Naive B cell (primary cell): ENCODE results near the gene PDGFC. TPM values are rescaled to one million over a fixed set of nuclear protein-coding genes. Genes with fewer than 3 reads are reported as not detected.
A peak's percentile ranks its signal among the peaks of the same experiment; 100 is the strongest.

Experiments used
- ATAC-seq, 2 donors: fragments of 150-1000 bp; cut with Tn5 transposase; 2 replicates each; pipeline ENCODE4 v1.10.0; 2021; ENCODE audit warnings: low read depth in 2 of 2, mild to moderate bottlenecking in 2 of 2, moderate library complexity in 2 of 2
- DNase-seq: peaks from one replicate; pipeline ENCODE4 v3.0.0; 2022
- H3K27ac Mint-ChIP-seq, 6 donors: one replicate each; pipeline ENCODE4 v1.8.0; 2020 to 2022; ENCODE audit warnings: mild to moderate bottlenecking in 6 of 6, mixed read lengths in 6 of 6, moderate library complexity in 5 of 6, inconsistent platforms in 2 of 6
- H3K27me3 Mint-ChIP-seq, 3 donors: one replicate each; pipeline ENCODE4 v1.8.0; 2021 to 2022; ENCODE audit warnings: mixed read lengths in 3 of 3, mild to moderate bottlenecking in 1 of 3
- H3K36me3 Mint-ChIP-seq, 2 donors: one replicate each; pipeline ENCODE4 v1.8.0; 2020 to 2022; ENCODE audit warnings: mixed read lengths in 2 of 2, inconsistent platforms in 1 of 2, mild to moderate bottlenecking in 1 of 2
- H3K4me1 Mint-ChIP-seq, 3 donors: one replicate each; pipeline ENCODE4 v1.8.0; 2020 to 2022; ENCODE audit warnings: mixed read lengths in 3 of 3, inconsistent platforms in 1 of 3, mild to moderate bottlenecking in 1 of 3, moderate library complexity in 1 of 3
- H3K4me3 Mint-ChIP-seq, 8 donors: one replicate each; pipeline ENCODE4 v1.8.0; 2020 to 2022; ENCODE audit warnings: mild to moderate bottlenecking in 8 of 8, mixed read lengths in 8 of 8, moderate library complexity in 8 of 8, inconsistent platforms in 2 of 8
- H3K9me3 Mint-ChIP-seq, 7 donors: one replicate each; pipeline ENCODE4 v1.8.0; 2020 to 2022; ENCODE audit warnings: mixed read lengths in 7 of 7, mild to moderate bottlenecking in 5 of 7, inconsistent platforms in 2 of 7, moderate library complexity in 1 of 7
- polyA plus RNA-seq, 6 donors: library from polyadenylated mRNA; unstranded; fragments of 300-500 nt; fragmentation: Illumina TruSeq; gene quantifications; one replicate each; pipeline ENCODE4 v1.2.3, GENCODE V29; 2021; ENCODE audit warnings: low read depth in 6 of 6

Gene PDGFC
- polyA plus RNA-seq, 6 donors from 2014 or later = 0.17 to 0.45 TPM; not detected in 4

DNA sequence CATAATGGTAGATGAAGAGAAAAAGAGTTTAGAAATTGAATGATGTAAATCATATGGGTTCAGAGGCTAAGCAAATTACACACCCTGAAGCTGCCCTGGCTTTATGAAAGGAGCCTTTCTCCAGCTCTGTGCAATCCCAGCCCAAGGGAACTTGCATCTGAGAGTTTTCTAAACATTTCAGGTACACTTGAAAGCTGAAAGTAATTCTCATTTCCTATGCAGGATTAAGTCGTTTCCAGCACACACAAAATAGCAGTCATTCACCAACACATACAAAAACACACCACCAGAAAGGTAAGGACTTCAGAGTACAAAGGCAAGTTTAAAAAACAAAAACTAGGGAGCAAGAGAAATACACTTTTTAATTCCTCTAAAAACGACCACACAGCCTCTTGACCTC, 1.7 kb downstream of the PDGFC start:
- no peak for DNase-seq
- peak overlapping the region in 1 of 6 donors; percentile 4 for H3K27ac Mint-ChIP-seq
- no peak for ATAC-seq
- H3K9me3 Mint-ChIP-seq = peaks cover 0 to 15% (median 0%) of the 10 kb centered on the region in 7 donors
- no peaks in the 10 kb centered on the region for H3K36me3 Mint-ChIP-seq
- H3K4me3 Mint-ChIP-seq = peak overlapping the region in 4 of 8 donors; percentile 57 to 85 (median 76)
- H3K27me3 Mint-ChIP-seq = peaks cover 46 to 63% (median 61%) of the 10 kb centered on the region in 3 donors
- peaks cover 11 to 20% (median 16%) of the 10 kb centered on the region in 3 donors for H3K4me1 Mint-ChIP-seq

DNA sequence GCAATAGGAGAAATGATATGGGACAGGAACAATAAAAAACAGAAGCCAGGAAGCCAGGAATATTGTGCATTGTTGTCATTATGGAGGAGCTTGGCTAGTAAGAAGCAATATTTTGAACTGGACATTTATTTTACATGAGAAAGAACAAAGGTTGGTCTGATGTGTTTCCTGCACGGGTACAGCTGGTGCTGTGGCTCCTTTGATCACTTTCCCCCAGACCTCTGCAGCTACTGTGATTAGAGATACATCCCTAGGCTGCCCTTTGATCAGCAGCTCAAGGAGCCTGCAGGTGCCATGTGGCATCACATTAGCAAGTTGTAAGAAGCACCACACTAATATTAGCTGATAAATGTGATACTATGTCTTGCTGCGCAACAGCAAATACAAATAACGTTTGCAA, 2.5 kb downstream of the PDGFC start:
- no peak overlapping the region for H3K4me3 Mint-ChIP-seq

DNA sequence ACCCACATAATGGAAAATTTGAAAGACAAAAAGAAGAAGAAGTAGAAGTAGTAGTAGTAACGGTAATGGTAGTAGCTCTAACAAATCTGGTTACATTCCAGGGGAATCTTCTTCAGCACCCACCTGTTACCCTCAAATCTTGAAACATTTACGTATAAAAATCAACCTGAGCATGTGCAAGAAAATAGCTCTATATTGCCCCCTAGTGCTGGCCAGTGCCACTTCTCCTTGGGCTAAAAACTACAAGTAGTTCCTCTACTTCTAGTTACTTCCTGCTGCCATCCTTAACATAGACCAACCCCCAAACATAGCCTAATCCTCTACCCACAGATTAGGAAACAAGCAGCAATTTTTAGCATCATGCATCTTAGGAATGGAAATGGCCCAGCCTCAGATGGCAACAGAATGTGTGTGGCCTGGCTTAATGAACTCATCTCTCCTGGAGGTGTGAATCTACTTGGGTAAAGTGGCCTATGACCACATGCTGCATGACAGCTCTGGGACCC, 3.1 kb downstream of the PDGFC start:
- Mint-ChIP-seq H3K27ac (no peak overlapping the region), H3K27me3 (peaks cover 35 to 52% (median 49%) of the 10 kb centered on the region in 3 donors), H3K9me3 (peaks cover 0 to 15% (median 0%) of the 10 kb centered on the region in 7 donors), H3K4me1 (peaks cover 11 to 20% (median 16%) of the 10 kb centered on the region in 3 donors), H3K4me3 (peak overlapping the region in 1 of 8 donors; percentile 54), H3K36me3 (no peaks in the 10 kb centered on the region)
- peak; percentile 27 to 59 for ATAC-seq
- peak; percentile 24 for DNase-seq

More for the DNA sequence above, 2.5 kb downstream of the PDGFC start:
- no peak for ATAC-seq
- Mint-ChIP-seq H3K9me3 (peaks cover 0 to 15% (median 0%) of the 10 kb centered on the region in 7 donors), H3K27ac (no peak overlapping the region), H3K36me3 (no peaks in the 10 kb centered on the region), H3K4me1 (peaks cover 11 to 20% (median 16%) of the 10 kb centered on the region in 3 donors), H3K27me3 (peaks cover 40 to 57% (median 54%) of the 10 kb centered on the region in 3 donors)
- no peak for DNase-seq

DNA sequence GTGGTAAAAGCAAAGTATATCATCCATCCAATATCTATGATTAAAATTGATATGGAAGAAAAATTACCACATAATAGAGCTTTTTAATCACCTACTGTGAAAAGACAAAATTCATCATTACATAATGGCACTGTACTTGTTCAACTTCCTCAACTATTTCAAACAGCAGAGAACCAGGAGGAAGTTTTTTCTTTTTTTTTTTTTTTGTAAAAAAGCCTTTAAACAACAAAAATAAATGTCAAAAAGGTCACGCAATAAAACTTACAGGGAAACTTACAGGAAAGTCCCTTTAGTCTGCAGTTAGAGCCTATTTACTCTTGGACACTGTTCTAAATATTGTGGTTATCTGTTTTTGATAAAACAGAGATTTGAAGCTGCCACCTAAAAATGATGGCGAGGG, 4.8 kb downstream of the PDGFC start:
- ATAC-seq (no peak), DNase-seq (no peak)
- no peaks in the 10 kb centered on the region for H3K36me3 Mint-ChIP-seq
- no peak overlapping the region for H3K27ac Mint-ChIP-seq
- H3K27me3 Mint-ChIP-seq = peaks cover 26 to 39% (median 38%) of the 10 kb centered on the region in 3 donors
- peaks cover 11 to 14% (median 11%) of the 10 kb centered on the region in 3 donors for H3K4me1 Mint-ChIP-seq
- H3K4me3 Mint-ChIP-seq = no peak overlapping the region
- H3K9me3 Mint-ChIP-seq = peaks cover 0 to 15% (median 0%) of the 10 kb centered on the region in 7 donors

DNA sequence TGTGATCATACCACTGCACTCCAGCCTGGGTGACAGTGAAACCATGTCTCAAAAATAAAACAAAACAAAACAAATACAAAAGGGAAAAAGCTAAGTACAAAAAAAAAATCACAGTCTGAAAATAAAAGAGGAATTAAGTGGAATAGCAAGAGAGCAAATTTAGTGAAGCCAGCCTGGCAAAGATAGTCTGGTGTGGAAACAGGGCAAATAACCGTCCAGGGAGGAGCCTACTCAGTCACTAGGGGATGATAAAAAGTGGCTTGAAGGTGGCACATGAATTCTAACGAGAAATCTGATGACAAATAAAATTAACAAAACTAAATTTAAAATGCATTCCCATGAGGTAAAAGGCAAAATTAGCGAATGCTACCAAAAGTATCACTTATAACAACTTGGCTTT, 8.2 kb downstream of the PDGFC start:
- no peaks in the 10 kb centered on the region for H3K36me3 Mint-ChIP-seq
- DNase-seq (no peak), ATAC-seq (no peak)
- peaks cover 3 to 17% (median 11%) of the 10 kb centered on the region in 3 donors for H3K27me3 Mint-ChIP-seq
- no peak overlapping the region for H3K27ac Mint-ChIP-seq
- H3K9me3 Mint-ChIP-seq = peaks cover 0 to 7% (median 0%) of the 10 kb centered on the region in 7 donors
- H3K4me1 Mint-ChIP-seq = no peaks in the 10 kb centered on the region
- no peak overlapping the region for H3K4me3 Mint-ChIP-seq

DNA sequence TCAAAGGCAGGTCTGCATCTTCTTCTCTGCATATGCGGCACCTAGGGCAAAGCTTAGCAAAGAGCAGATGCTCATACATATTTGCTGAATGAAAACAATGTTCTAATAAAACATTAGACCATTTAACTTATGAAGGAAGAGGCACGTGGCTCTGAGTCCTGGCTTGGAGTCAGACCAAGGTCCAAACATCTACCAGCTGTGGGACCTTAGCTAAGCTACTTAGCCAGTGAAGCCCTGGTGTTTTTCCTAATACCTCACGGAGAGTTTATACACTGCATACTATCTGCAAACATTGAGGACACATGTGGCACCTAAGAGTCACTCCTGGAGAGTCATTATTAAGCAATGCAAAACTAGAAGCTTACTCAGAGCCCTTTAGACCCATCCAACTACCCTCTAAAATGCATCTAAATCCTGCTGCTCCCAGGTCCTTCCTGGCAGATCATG, 9.0 kb downstream of the PDGFC start:
- H3K27ac Mint-ChIP-seq = peak overlapping the region in 1 of 6 donors; percentile 59
- H3K27me3 Mint-ChIP-seq = peaks cover 0 to 9% (median 6%) of the 10 kb centered on the region in 3 donors
- DNase-seq (no peak), ATAC-seq (no peak)
- no peaks in the 10 kb centered on the region for H3K4me1 Mint-ChIP-seq
- peaks cover 0 to 7% (median 0%) of the 10 kb centered on the region in 7 donors for H3K9me3 Mint-ChIP-seq
- no peaks in the 10 kb centered on the region for H3K36me3 Mint-ChIP-seq
- no peak overlapping the region for H3K4me3 Mint-ChIP-seq

DNA sequence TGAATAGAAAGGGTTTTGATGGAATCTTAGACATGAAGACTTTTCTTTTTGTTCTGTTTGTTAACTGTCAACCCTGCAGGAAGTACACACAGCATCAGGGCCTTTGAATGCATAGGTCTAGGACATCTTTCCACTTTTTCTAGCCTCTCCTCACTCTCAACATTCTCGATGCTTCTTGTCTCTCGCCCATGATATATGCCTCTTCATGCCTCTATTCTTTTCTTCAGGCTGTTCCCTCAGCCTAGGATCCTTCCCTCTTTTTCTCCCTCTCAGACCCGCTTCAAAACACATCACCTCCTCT, 9.6 kb downstream of the PDGFC start:
- Mint-ChIP-seq H3K27ac (no peak overlapping the region), H3K27me3 (peaks cover 0 to 4% (median 1%) of the 10 kb centered on the region in 3 donors), H3K4me3 (no peak overlapping the region), H3K9me3 (peaks cover 0 to 5% (median 0%) of the 10 kb centered on the region in 7 donors), H3K36me3 (no peaks in the 10 kb centered on the region), H3K4me1 (no peaks in the 10 kb centered on the region)
- ATAC-seq (no peak), DNase-seq (no peak)

DNA sequence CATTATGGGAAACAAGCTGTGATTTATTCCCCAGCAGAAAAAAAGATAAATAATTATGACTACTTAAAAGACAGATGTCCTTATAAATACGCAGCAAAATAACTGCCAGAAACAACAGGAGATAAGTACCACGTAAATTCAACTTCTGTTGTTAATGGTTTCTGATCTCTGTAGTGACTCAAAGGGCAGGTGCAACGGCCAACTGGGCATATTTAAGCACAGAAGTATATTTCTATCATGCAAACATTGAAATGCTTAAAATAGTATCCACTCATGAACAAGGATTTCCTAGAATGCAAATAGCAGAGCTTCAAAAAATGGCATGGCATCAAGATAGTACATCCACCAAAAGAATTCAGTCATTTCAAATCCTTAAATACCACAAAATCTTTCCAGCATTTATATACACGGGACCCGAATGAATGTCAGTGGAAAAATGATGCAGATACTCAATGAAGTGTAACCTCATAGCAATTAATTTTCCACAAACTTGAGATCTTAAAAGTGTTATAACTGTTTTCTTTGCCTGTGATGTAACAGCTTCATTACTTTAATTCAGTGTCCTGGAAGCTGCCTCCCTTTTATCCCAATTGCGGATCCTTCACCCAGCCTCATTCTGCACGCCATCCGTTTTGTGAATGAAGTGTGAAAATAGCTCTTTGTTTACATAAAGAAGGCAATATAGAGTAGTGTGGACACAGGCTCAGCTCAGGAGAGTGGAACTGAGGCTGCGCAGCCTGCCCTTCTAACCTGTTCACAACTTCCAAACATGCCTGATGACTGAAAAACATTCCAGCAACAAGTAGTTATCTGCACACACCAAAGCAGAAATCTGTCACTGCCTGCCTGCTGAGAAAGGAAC, 10.2 kb downstream of the PDGFC start:
- ATAC-seq (no peak), DNase-seq (no peak)
- H3K9me3 Mint-ChIP-seq = peaks cover 0 to 3% (median 0%) of the 10 kb centered on the region in 7 donors
- H3K27ac Mint-ChIP-seq = no peak overlapping the region
- no peaks in the 10 kb centered on the region for H3K4me1 Mint-ChIP-seq
- no peaks in the 10 kb centered on the region for H3K36me3 Mint-ChIP-seq
- no peak overlapping the region for H3K4me3 Mint-ChIP-seq
- H3K27me3 Mint-ChIP-seq = no peaks in the 10 kb centered on the region

DNA sequence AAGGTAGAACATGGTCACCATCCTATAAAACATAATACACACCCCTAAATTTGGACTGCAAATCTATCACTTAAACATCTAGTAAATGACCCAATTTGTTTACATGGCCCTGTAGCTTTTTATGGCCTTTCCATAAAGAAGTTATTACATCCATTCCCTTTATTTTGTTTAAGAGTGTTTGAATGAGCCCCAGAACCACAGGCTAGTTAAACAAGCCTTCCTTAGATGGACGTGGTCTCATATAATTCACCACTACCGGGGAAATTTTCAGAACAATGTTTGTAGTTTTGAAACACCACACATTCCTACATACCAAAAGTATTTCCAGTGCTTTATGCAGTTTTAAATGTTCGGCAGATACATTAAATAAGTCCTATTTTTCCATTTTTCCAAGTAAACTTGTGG, 12.3 kb downstream of the PDGFC start:
- ATAC-seq (no peak), DNase-seq (no peak)
- no peaks in the 10 kb centered on the region for H3K36me3 Mint-ChIP-seq
- peaks cover 0 to 3% (median 0%) of the 10 kb centered on the region in 7 donors for H3K9me3 Mint-ChIP-seq
- H3K4me3 Mint-ChIP-seq = no peak overlapping the region
- H3K4me1 Mint-ChIP-seq = no peaks in the 10 kb centered on the region
- no peaks in the 10 kb centered on the region for H3K27me3 Mint-ChIP-seq
- H3K27ac Mint-ChIP-seq = no peak overlapping the region

DNA sequence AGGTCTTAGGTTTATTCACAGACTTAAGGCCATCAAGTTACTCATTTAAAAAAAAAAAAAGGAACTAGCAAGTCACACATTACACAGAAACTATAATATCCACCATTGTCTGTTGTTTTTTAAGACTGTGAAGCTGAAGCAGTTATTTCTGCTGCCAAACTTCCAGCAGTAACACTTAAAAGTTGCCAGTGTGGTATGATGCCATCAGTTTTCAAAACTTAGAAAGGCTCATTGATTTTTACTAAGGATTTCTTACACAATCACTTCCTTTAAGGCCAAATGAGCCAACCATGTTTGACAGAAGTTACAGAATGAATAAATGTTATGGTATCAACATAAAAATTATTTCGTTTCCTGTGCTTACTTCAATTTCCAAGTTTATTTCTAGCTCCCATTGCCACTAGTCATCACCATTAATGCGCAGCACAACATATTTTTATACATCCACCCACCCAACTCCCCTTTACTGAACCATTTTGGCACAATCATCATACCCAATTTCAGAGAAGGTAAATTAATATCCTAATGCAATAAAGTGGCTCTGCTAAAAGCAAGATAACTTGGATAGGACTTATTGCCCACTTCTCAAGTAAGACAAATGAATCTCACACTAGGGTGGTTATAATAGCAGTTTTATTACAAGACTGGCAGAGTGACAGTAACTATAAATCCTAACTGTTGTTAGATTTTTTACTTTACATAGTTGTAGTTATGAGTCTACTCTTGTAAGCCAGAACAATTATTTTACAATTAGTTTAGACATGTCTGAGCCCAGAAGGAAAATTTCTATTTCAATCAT, 13.1 kb downstream of the PDGFC start:
- Mint-ChIP-seq H3K27ac (no peak overlapping the region), H3K36me3 (no peaks in the 10 kb centered on the region), H3K4me3 (no peak overlapping the region), H3K4me1 (no peaks in the 10 kb centered on the region), H3K9me3 (peaks cover 0 to 3% (median 0%) of the 10 kb centered on the region in 7 donors), H3K27me3 (no peaks in the 10 kb centered on the region)
- ATAC-seq (no peak), DNase-seq (no peak)

DNA sequence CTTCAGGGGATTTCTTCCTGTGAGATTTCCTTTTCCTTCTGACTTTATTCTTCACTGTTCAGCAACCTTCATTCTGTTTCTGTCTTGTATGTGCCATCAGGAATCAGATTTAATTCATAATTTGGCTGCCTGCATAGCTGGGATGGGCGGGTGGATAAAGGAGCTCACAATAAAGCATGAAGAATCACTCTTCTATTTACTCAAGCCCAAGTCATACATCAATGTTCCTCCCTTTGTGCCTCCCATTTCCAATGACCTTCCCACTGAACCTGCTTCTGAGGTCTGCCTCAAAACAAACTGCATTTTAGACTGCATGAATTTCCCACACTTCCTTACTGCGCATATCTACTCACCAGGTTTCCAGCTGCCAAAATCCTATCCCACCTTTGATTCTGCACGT, 14.0 kb downstream of the PDGFC start:
- Mint-ChIP-seq H3K27ac (no peak overlapping the region), H3K4me1 (no peaks in the 10 kb centered on the region), H3K9me3 (peaks cover 0 to 3% (median 0%) of the 10 kb centered on the region in 7 donors), H3K36me3 (no peaks in the 10 kb centered on the region), H3K27me3 (no peaks in the 10 kb centered on the region), H3K4me3 (no peak overlapping the region)
- ATAC-seq (no peak), DNase-seq (no peak)

DNA sequence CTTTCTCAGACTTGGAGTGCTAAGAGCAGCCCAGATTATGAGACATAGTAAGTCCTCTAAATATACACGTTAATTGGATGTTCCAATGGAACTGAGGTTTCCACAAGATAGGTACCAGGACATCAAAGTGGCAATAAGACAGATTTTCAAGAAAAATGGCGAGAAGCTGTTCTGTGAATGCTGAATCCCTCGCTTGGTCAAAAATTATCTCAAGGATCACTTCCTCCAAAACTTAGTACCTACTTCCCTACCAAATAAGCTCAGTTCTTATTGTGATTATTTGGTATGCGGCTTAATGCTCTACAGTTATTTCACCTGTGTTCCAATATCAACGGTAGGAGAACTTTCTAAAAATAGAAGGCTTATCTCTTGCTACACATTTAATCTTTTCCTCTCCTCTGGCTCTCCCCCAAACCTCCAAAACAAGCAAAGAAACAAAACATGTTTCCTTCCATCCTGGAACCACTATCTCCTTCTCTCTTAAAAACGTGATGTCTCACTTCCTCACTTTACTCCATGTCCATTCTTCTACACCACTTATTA, 14.7 kb downstream of the PDGFC start:
- Mint-ChIP-seq H3K27ac (no peak overlapping the region), H3K9me3 (peaks cover 0 to 3% (median 0%) of the 10 kb centered on the region in 7 donors), H3K4me1 (no peaks in the 10 kb centered on the region), H3K36me3 (no peaks in the 10 kb centered on the region), H3K4me3 (no peak overlapping the region), H3K27me3 (no peaks in the 10 kb centered on the region)
- DNase-seq (no peak), ATAC-seq (no peak)

DNA sequence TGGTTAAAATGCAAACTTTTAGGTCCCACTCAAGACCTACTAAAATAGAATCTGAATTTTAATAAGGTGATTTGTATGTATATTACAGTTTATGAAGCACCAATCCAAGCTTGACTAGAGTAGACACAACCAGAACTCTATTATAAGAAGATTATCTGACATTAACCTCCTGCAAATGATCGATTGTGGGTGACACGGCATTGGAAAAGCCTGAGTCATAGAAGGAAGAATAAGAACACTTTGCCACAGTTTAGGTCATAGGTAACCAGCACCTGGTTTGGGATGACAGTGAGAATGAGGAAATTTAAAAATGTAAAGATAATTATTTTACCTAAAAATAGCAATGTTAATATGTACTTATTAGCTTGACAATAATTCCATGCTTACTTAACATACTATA, 15.2 kb downstream of the PDGFC start:
- no peak for ATAC-seq
- H3K27me3 Mint-ChIP-seq = no peaks in the 10 kb centered on the region
- H3K36me3 Mint-ChIP-seq = no peaks in the 10 kb centered on the region
- H3K27ac Mint-ChIP-seq = no peak overlapping the region
- peaks cover 0 to 3% (median 0%) of the 10 kb centered on the region in 7 donors for H3K9me3 Mint-ChIP-seq
- H3K4me3 Mint-ChIP-seq = no peak overlapping the region
- no peaks in the 10 kb centered on the region for H3K4me1 Mint-ChIP-seq
- DNase-seq = no peak
